ENCODE measurements around the gene ABHD17A. TPM values are rescaled to one million over a fixed set of nuclear protein-coding genes. Genes with fewer than 3 reads are reported as not detected.

ABHD17A gene
- total and polyA plus RNA-seq, 2 of the 8 experiments (the other 6 are each of a cell fraction or from before 2014, with no cell fraction given), result 41.2 to 87.4 TPM

DNA sequence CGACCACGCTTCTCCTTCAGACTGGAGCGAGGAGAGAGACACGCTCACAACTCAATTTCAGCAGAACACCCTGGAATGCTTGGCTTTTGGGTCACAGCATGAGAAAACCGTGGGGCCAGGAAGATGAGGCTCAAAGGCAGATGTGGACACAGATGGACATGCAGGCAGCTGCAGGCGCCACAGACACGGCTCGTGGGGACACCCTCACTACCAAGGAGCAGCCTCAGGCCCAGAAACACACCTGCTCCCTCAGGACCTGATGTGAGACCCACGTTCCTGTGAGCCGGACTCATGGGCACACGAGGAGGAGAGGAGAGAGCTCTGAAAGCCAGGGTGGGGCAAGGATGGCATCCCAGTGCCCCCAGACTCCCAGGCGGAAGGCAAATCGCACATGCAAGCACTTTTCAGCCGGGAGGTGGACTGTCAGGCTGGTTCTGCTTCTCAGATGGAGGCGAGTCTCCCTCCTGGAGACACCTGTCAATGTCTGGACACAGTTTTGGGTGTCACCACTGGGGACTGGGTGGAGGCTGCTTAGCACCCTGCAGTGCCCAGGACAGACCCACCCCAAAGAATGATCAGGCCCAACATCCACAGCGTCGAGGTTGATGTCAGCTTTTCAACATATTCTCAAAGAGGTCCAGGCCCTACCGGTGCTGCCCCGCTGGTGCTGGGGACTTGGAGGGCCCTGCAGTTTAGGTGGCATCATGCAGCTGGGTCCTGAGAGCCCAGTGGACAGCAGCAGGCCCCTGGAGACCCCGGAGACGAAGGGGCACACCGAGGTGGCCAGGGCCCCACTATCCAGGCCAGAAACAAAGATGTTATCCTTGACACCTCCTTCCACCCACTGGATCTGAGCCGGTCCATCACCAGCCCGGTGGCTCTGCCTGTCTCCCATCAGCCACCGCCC, 2.3 kb downstream of the ABHD17A start (continued):
- TF ChIP-seq GTF2F1 (IDR thresholded peaks at IDR 0.05; ENCODE audit: borderline replicate concordance, low read depth, low read length), result no peak
- no peak for TF ChIP-seq BACH1 (IDR thresholded peaks at IDR 0.05; ENCODE audit: low read length)
- TF ChIP-seq, protein P1, sequence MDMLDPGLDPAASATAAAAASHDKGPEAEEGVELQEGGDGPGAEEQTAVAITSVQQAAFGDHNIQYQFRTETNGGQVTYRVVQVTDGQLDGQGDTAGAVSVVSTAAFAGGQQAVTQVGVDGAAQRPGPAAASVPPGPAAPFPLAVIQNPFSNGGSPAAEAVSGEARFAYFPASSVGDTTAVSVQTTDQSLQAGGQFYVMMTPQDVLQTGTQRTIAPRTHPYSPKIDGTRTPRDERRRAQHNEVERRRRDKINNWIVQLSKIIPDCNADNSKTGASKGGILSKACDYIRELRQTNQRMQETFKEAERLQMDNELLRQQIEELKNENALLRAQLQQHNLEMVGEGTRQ (IDR thresholded peaks at IDR 0.05; ENCODE audit: low read length), result no peak
- TF ChIP-seq EP300 (IDR thresholded peaks at IDR 0.05; ENCODE audit: borderline replicate concordance in 1 of 2, low read depth in 2 of 2, low read length in 2 of 2), result no peak
- no peak for TF ChIP-seq MAFK (IDR thresholded peaks at IDR 0.05; ENCODE audit: low read depth, low read length)
- no peak for TF ChIP-seq RFX5 (IDR thresholded peaks at IDR 0.05; ENCODE audit: borderline replicate concordance, low read depth, low read length)
